Stimulated activated CD8-positive, alpha-beta memory T cell treated with anti-CD3 and anti-CD28 coated beads, Interleukin-15, amount 100 ng/mL, for 4 hours (primary cell): ENCODE results near the gene COQ2.
"Not testable (repeated sequence)": the region's sequence is repeated elsewhere in the genome, so short reads cannot be mapped to it uniquely, and the experiment has no call there.

Experiments
- DNase-seq, 2 donors: peaks; one replicate each; pipeline ENCODE4 v3.0.0-alpha.2; 2020; ENCODE audit warnings: low read depth in 2 of 2

COQ2 gene, protein sequence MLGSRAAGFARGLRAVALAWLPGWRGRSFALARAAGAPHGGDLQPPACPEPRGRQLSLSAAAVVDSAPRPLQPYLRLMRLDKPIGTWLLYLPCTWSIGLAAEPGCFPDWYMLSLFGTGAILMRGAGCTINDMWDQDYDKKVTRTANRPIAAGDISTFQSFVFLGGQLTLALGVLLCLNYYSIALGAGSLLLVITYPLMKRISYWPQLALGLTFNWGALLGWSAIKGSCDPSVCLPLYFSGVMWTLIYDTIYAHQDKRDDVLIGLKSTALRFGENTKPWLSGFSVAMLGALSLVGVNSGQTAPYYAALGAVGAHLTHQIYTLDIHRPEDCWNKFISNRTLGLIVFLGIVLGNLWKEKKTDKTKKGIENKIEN

GRCh38 chr4:83284193-83285054 lies at the start of gene COQ2:
Gene COQ2 (minus strand): TSS chr4:83284798. CDS start chr4:83284764, 34 bp downstream.
- DNase-seq, result peak; percentile 88

- no peak for DNase-seq
These were observed 47.4 kb upstream of the COQ2 start for GRCh38 chr4:83331956-83332355.

- DNase-seq, result no peak
These were observed 45.0 kb upstream of the COQ2 start for GRCh38 chr4:83329521-83330110.

DNA sequence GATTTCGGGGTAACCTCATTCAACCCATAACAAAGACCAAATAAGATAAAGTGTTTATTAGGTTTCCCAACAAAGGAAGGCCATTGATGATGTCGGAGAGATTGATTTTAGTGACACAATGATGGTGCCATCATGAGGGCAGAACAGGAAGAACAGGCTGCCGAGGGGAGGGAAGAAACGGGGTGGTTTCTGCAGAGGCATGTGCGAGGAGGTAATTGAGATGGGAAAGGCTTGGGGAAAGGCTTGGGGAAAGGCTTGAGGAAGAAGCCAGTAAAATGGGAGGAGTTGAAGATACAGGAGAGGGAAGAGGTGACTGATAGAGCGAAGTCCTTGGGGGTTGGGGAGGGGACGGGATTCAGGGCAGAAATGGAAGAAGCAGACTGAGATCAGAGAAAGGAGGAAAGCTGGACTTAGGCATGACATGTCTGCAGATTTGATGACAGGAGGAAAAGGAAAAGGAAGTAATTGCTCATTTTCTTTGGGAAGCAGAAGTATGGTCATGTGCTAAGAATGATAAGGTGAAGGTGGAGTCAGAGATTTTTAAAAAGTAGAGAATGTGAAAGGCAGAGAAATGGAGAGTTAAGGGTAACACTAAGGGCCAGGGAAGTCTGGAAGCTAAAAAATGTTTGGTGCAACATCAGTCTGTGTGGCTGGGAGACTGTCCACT lies 44.1 kb upstream of the COQ2 start:
- no peak for DNase-seq

GRCh38 chr4:83326546-83326945 lies 41.9 kb upstream of the COQ2 start:
- DNase-seq, result no peak

GRCh38 chr4:83325306-83325705 lies 40.7 kb upstream of the COQ2 start:
- not testable (repeated sequence) for DNase-seq

DNA sequence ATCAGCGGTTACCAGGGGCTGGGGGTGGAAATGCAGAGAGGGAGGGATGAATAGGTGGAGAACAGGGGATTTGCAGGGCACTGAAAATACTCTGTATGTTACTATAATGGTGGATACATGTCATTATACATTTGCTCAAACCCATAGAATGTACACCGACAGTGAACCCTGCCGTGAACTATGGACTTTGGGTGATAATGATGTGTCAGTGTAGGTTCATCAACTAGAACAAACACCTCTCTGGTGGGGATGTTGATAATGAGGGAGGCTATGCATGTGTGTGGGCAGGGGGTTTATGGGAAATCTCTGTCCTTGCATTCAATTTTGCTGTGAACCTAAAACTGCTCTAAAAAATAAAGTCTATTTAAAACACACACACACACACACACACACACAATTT lies 38.5 kb upstream of the COQ2 start:
- DNase-seq, result no peak

DNA sequence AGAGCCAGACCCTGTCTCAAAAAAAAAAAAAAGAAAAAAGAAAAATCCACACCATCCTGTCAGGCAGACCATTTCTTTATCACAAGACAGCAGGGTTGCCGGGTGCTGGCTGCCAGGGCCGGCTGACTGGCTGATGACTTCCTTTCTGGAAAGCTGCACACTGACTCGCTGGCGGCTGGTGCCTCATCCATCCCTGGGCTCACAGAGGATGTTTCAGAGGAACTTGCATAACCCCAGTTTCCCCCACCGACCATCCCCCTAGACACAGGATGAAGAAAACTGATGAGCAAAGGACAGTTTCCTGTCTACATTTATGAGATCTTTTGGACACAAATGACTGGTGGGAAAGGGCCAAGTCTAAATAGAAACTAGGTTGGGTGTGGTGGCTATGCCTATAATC lies 36.0 kb upstream of the COQ2 start:
- DNase-seq, result no peak

DNA sequence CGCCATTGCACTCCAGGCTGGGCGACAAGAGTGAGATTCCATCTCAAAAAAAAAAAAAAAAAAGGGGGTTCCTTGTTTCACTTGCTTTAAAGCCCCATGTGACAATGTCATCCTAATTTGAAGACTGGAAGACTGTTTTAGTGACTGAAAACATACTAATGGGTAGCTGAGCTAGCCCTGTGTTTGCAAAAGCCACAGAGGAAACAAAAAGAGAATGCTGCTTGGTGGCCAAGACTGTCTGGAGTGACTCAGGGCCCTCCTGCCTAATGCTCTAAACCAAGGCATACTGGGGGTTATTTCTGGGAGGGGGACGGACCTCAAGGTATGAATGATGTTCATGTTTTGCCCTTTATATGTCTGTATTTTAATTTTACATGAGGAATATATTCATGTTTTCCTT lies 34.1 kb upstream of the COQ2 start:
- DNase-seq, result no peak

- DNase-seq, result no peak
These were observed 33.1 kb upstream of the COQ2 start for GRCh38 chr4:83317671-83318070.

DNA sequence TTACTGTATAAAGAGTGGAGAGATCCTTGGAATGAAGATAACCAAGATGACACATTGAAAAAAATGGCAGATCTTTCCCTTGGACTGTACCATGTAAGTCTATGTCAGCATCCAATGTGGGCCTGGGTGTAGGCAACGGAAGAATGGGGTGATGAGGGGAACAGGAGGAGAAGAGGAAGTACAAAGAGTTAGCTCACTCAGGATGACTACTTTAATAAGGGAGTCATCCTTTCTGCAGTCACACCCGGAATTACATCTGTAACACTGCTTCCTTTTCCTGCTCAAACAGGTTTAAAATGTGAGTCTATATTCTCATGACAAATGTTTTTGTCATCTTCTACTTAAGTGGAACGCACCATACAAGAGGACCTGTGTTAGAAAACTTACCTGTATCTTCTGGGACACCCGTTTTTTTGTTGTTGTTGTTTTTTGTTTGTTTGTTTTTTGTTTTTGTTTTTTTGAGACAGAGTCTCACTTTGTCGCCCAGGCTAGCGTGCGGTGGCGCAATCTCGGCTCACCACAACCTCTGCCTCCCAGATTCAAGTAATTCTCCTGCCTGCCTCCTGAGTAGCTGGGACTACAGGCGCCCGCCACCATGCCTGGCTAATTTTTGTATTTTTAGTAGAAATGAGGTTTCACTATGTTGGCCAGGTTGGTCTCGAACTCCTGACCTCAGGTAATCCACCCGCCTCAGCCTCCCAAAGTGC lies 32.0 kb upstream of the COQ2 start:
- no peak for DNase-seq

GRCh38 chr4:83315341-83315870 lies 30.8 kb upstream of the COQ2 start:
- no peak for DNase-seq

- DNase-seq, result no peak
These were observed 24.1 kb upstream of the COQ2 start for GRCh38 chr4:83308672-83309071.

GRCh38 chr4:83307920-83308319 lies 23.3 kb upstream of the COQ2 start:
- DNase-seq, result no peak

- no peak for DNase-seq
These were observed 20.6 kb upstream of the COQ2 start for GRCh38 chr4:83305187-83305586.

DNA sequence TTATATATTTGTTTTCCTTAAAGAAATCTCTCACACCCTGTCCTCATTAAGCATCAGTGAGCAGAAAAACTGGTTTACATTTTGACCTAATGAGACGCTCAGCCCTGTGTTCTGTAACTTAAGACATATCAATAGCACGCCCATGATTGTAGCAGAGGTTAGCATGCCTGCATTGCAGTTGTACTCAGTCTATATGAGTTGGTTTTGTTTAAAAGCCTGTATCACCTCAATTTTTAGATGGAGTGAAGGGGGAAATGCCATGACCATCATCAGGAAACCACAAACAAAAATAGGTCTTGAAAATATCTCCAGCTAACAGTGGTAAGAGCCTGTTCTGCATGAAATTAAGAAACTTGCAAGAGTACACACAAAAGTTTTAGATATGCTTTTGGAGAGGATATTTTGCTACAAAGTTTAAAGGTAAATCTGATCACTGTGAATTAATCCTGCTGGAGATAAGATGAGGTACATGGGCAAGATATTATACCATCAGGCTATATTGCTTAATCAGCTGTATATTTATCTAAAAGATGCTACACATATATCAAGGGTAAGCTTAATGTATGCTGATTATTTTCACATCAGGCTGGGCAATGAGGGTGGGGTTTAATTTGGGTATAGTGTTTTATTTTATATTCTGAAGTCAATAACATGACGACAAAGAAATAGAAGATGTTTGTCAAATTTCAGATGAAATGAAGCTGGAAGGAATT lies 13.1 kb upstream of the COQ2 start:
- DNase-seq, result no peak

- no peak for DNase-seq
These were observed 8.9 kb upstream of the COQ2 start for GRCh38 chr4:83293305-83294046.

- DNase-seq, result not testable (repeated sequence)
These were observed 5.6 kb upstream of the COQ2 start for GRCh38 chr4:83290059-83290774.

GRCh38 chr4:83288381-83288780 lies 3.8 kb upstream of the COQ2 start:
- not testable (repeated sequence) for DNase-seq
